Measurements from ENCODE around the gene SHB. TPM values are rescaled to one million over a fixed set of nuclear protein-coding genes. Genes with fewer than 3 reads are reported as not detected.
A peak's percentile ranks its signal among the peaks of the same experiment; 100 is the strongest.

Gene SHB
- total and polyA plus RNA-seq, 2 donors (not counting 3 experiments of a cell fraction or from before 2014, with no cell fraction given) = 13.4 to 24.9 TPM

GRCh38 chr9:38059233-38059936 lies 9.6 kb downstream of the SHB start:
- CTCF ChIA-PET = interaction anchor here (0.7 to 3.1 kb wide), 10 partner anchors 9 to 205 kb away, joined by 3 to 17 read pairs (median 4); partner anchors contain the start of gene SHB
- FAIRE-seq = peak; percentile 98
- POLR2A ChIA-PET = interaction anchor here (1.4 kb wide), 1 partner anchor 11 kb away, joined by 4 read pairs; no protein-coding TSS in a partner anchor
- Histone ChIP-seq H3K36me3 (ENCODE audit: control insufficient read depth in 2 of 2, extremely low read depth in 1 of 2, insufficient read depth in 2 of 2, low read length in 2 of 2) (no peaks in the 10 kb centered on the region), H3K9me1 (replicated peaks; ENCODE audit: control insufficient read depth, extremely low read depth, insufficient read depth, low read length) (no peaks in the 10 kb centered on the region), H3K79me2 (ENCODE audit: control insufficient read depth, insufficient read depth, low read length) (peaks cover 88% of the 10 kb centered on the region), H3K27me3 (ENCODE audit: control insufficient read depth in 2 of 2, insufficient read depth in 2 of 2, low read length in 2 of 2) (no peaks in the 10 kb centered on the region), H2AFZ (ENCODE audit: low read depth, low read length) (no peak overlapping the region), H3K4me3 (replicated peaks in 1 of 3; ENCODE audit: insufficient read depth in 1 of 3, low read depth in 1 of 3, low read length in 3 of 3) (peak overlapping the region in 1 of 3 experiments; percentile 9), H3K4me2 (ENCODE audit: insufficient read depth, low read length) (peak overlapping the region; percentile 71), H3K9me3 (replicated peaks; ENCODE audit: control insufficient read depth, insufficient read depth, low read length) (no peaks in the 10 kb centered on the region), H4K20me1 (replicated peaks; ENCODE audit: control insufficient read depth, extremely low read depth, insufficient read depth, low read length) (no peaks in the 10 kb centered on the region), H3K27ac (ENCODE audit: insufficient read depth, low read depth, low read length) (peak overlapping the region; percentile 88), H3K9ac (replicated peaks; ENCODE audit: extremely low read depth, insufficient read depth, low read length) (peak overlapping the region; percentile 55), H3K4me1 (ENCODE audit: control insufficient read depth, extremely low read depth, insufficient read depth, low read length) (peaks cover 46% of the 10 kb centered on the region)
- intact Hi-C loops (cut with micrococcal nuclease) (loop anchor here (1.0 kb wide), 3 partner anchors 8 to 33 kb away; no protein-coding TSS in a partner anchor), dilution Hi-C loops (cut with MboI; ENCODE audit: extremely low pct_ligation_motif_present, low sequenced_read_pairs) (no loop called here)
- BruUV-seq (replicated peaks) = TSS peak; percentile 42
- TF ChIP-seq FOS (IDR thresholded peaks at IDR 0.05; ENCODE audit: borderline replicate concordance, insufficient read depth, low read length) (peak; percentile 27), CTCF (IDR thresholded peaks at IDR 0.05; ENCODE audit: extremely low read depth in 1 of 2, insufficient read depth in 1 of 2, low read depth in 1 of 2, low read length in 2 of 2) (no peak), POLR2A (IDR thresholded peaks at IDR 0.05; ENCODE audit: low read depth, low read length) (no peak), EZH2 (IDR thresholded peaks at IDR 0.05; ENCODE audit: borderline replicate concordance, low read depth, low read length, severe bottlenecking) (no peak), GATA2 (IDR thresholded peaks at IDR 0.05; ENCODE audit: insufficient read depth, insufficient read length, low read depth, low read length) (no peak), JUN (IDR thresholded peaks at IDR 0.05; ENCODE audit: borderline replicate concordance, insufficient read depth, insufficient read length, low read depth) (peak; percentile 51), MAX (IDR thresholded peaks at IDR 0.05; ENCODE audit: insufficient read depth, insufficient read length) (no peak), POLR2AphosphoS5 (IDR thresholded peaks at IDR 0.05; ENCODE audit: insufficient read depth, low read depth, low read length) (peak; percentile 14), MYC (IDR thresholded peaks at IDR 0.05; ENCODE audit: low read depth, low read length) (no peak)
- peak; percentile 91 for DNase-seq (ENCODE audit: low read depth, low spot score)

All from endothelial cell of umbilical vein (primary cell).